Smooth muscle cell (in vitro differentiated cells): ENCODE results near the gene SH3BGRL3. TPM values are rescaled to one million over a fixed set of nuclear protein-coding genes. Genes with fewer than 3 reads are reported as not detected.
"Not testable (repeated sequence)": the region's sequence is repeated elsewhere in the genome, so short reads cannot be mapped to it uniquely, and the experiment has no call there.

Source experiments
- DNase-seq: peaks from one replicate; lab custom pipeline; 2025; ENCODE audit not compliant: unreplicated experiment; lab: John Stamatoyannopoulos, UW
- H2AFZ ChIP-seq: fragments of 200-600 bp; sonication (generic); 2 replicates; pipeline ENCODE4 v1.6.0; 2016; ENCODE audit warnings: antibody characterized with exemption, low read depth, mild to moderate bottlenecking
- H3F3A ChIP-seq: fragments of 200-600 bp; sonication (generic); 2 replicates; pipeline ENCODE4 v1.6.0; 2017; ENCODE audit warnings: antibody characterized with exemption, low read depth
- H3K27ac ChIP-seq: fragments of 200-600 bp; sonication (generic); 2 replicates; pipeline ENCODE4 v1.5.1; 2016; ENCODE audit warnings: low read depth, mild to moderate bottlenecking
- H3K27me3 ChIP-seq: fragments of 200-600 bp; sonication (generic); 2 replicates; pipeline ENCODE4 v1.6.1; 2016; ENCODE audit warnings: low read depth, mild to moderate bottlenecking
- H3K36me3 ChIP-seq: fragments of 200-600 bp; sonication (generic); 2 replicates; pipeline ENCODE4 v1.5.1; 2016; ENCODE audit warnings: low read depth
- H3K4me1 ChIP-seq: fragments of 200-600 bp; sonication (generic); 2 replicates; pipeline ENCODE4 v1.5.1; 2016; ENCODE audit warnings: low read depth
- H3K4me2 ChIP-seq: fragments of 200-600 bp; sonication (generic); 2 replicates; pipeline ENCODE4 v1.6.0; 2016; ENCODE audit warnings: mild to moderate bottlenecking
- H3K4me3 ChIP-seq: fragments of 200-600 bp; sonication (generic); 2 replicates; pipeline ENCODE4 v1.5.1; 2016; ENCODE audit warnings: mild to moderate bottlenecking
- H3K79me2 ChIP-seq: fragments of 200-600 bp; sonication (generic); 2 replicates; pipeline ENCODE4 v1.6.0; 2016; ENCODE audit warnings: low read depth, mild to moderate bottlenecking
- H3K9ac ChIP-seq: fragments of 200-600 bp; sonication (generic); 2 replicates; pipeline ENCODE4 v1.6.0; 2016; ENCODE audit warnings: low read depth
- H3K9me3 ChIP-seq: fragments of 200-600 bp; sonication (generic); replicated peaks from 2 replicates; pipeline ENCODE4 v1.5.1; 2016; ENCODE audit warnings: low read depth
- H4K20me1 ChIP-seq: fragments of 200-600 bp; sonication (generic); 2 replicates; pipeline ENCODE4 v1.6.0; 2016; ENCODE audit warnings: low read depth
- WGBS: methylation state at CpG from one replicate; pipeline ENCODE4 v1.1.7; 2016; ENCODE audit warnings: low lambda C conversion rate; 5-methylcytosine and 5-hydroxymethylcytosine counted together
- polyA plus RNA-seq: library from polyadenylated mRNA; unstranded; fragments of >200 nt; fragmentation: Nextera tagmentation; extraction: Ambion mirVana; gene quantifications from 2 replicates; pipeline ENCODE4 v1.2.1, GENCODE V29; 2016
- total RNA-seq: library from RNA; depleted of rRNA; stranded (reverse); fragments of >200 nt; gene quantifications from 2 replicates; pipeline ENCODE4 v1.2.3, GENCODE V29; 2014
- TF ChIP-seq, protein P1 (sequence below): fragments of 200-600 bp; sonication (generic); IDR thresholded peaks from 2 replicates; pipeline ENCODE4 v1.5.1; 2017; ENCODE audit warnings: borderline replicate concordance, mild to moderate bottlenecking, antibody characterized with exemption; ENCODE audit not compliant: insufficient read depth, poor library complexity, severe bottlenecking

The SH3BGRL3 gene
- total and polyA plus RNA-seq, 2 experiments from 2014 or later = 241 to 1,367 TPM

DNA sequence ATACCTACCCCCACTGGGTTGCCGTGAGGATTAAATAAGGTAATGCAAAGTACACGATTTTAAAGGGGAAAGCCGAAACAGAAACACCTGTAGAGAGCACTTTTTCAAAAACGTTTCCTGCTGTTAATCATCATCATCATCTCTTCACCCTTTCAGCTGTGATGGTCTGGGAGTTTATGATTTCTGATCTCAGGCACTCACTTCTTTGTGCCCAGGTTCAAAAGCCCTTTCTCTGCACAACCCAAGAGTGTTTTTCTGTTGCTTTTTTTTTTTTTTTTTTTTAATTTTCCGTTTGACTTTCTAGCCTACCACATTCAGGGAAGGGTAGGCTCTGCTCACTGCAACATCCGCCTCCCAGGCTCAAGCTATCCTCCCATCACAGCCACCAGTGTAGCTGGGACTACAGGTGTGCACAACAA, 27.5 kb downstream of the SH3BGRL3 start:
- no peaks in the 10 kb centered on the region for H3F3A ChIP-seq
- 74% methylated on average over 6 of the region's 6 CpGs for WGBS
- TF ChIP-seq, protein P1, sequence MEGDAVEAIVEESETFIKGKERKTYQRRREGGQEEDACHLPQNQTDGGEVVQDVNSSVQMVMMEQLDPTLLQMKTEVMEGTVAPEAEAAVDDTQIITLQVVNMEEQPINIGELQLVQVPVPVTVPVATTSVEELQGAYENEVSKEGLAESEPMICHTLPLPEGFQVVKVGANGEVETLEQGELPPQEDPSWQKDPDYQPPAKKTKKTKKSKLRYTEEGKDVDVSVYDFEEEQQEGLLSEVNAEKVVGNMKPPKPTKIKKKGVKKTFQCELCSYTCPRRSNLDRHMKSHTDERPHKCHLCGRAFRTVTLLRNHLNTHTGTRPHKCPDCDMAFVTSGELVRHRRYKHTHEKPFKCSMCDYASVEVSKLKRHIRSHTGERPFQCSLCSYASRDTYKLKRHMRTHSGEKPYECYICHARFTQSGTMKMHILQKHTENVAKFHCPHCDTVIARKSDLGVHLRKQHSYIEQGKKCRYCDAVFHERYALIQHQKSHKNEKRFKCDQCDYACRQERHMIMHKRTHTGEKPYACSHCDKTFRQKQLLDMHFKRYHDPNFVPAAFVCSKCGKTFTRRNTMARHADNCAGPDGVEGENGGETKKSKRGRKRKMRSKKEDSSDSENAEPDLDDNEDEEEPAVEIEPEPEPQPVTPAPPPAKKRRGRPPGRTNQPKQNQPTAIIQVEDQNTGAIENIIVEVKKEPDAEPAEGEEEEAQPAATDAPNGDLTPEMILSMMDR = no peak
- no peaks in the 10 kb centered on the region for H4K20me1 ChIP-seq
- H3K4me3 ChIP-seq = peak overlapping the region; percentile 91
- H3K79me2 ChIP-seq = no peaks in the 10 kb centered on the region
- peak overlapping the region; percentile 70 for H2AFZ ChIP-seq
- peak overlapping the region; percentile 99 for H3K4me2 ChIP-seq
- H3K4me1 ChIP-seq = peaks cover 10% of the 10 kb centered on the region
- H3K9ac ChIP-seq = no peak overlapping the region
- H3K27ac ChIP-seq = no peak overlapping the region
- no peak for DNase-seq
- no peaks in the 10 kb centered on the region for H3K9me3 ChIP-seq
- H3K27me3 ChIP-seq = no peaks in the 10 kb centered on the region
- H3K36me3 ChIP-seq = no peaks in the 10 kb centered on the region

DNA sequence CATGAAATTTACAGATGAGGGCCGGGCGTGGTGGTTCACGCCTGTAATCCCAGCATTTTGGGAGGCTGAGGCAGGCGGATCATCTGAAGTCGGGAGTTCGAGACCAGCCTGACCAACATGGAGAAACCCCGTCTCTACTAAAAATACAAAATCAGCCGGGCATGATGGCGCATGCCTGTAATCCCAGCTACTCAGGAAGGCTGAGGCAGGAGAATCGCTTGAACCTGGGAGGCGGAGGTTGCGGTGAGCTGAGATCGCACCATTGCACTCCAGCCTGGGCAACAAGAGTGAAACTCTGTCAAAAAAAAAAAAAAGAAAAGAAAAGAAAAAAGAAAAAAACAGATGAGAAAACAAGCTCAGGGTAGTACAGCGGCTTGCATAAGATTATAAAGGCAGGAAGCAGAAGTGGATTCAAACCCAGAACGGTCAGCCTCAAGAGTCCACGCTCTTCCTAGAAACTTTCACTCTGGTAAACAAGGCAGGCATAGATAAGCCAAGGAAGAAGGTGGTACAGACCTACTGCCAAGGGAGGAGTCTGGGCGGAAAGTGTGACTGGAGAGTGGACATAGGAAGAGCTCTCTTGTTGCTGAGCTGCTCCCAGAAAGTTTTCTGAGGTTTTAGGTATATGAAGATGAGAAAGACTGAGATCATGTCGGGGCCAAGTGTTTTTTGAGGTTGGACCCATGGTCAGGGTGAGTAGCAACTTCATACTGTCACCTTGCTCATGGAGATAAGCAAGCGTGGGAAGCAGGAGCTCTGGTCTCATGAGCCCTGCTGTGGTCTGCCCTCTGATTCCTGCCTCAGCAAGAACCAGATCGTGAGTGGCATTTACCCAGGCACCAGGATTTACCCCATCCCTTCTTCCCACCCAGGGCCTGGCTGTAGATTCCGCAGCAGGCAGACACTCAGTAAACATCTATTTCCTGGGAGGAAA, 28.3 kb downstream of the SH3BGRL3 start:
- H3K9ac ChIP-seq, H2AFZ ChIP-seq, H3K4me1 ChIP-seq, DNase-seq, H4K20me1 ChIP-seq, H3F3A ChIP-seq, H3K36me3 ChIP-seq, H3K27ac ChIP-seq, H3K4me3 ChIP-seq, H3K4me2 ChIP-seq, H3K79me2 ChIP-seq, H3K27me3 ChIP-seq, H3K9me3 ChIP-seq: not testable (repeated sequence)
- 89% methylated on average over 21 of the region's 21 CpGs for WGBS

GRCh38 chr1:26314501-26314900, 34.6 kb downstream of the SH3BGRL3 start:
- no peak overlapping the region for H3K4me3 ChIP-seq
- H3K27ac ChIP-seq = no peak overlapping the region
- WGBS = 90% methylated on average over 5 of the region's 5 CpGs
- H3K4me1 ChIP-seq = peaks cover 6% of the 10 kb centered on the region
- H3K27me3 ChIP-seq = no peaks in the 10 kb centered on the region
- DNase-seq = no peak
- H3K79me2 ChIP-seq = no peaks in the 10 kb centered on the region
- no peaks in the 10 kb centered on the region for H3K36me3 ChIP-seq
- H3K9ac ChIP-seq = no peak overlapping the region
- no peaks in the 10 kb centered on the region for H4K20me1 ChIP-seq
- TF ChIP-seq, protein P1 = no peak
- no peaks in the 10 kb centered on the region for H3K9me3 ChIP-seq
- no peak overlapping the region for H3K4me2 ChIP-seq
- H3F3A ChIP-seq = no peaks in the 10 kb centered on the region
- no peak overlapping the region for H2AFZ ChIP-seq

- H3K27me3 ChIP-seq = no peaks in the 10 kb centered on the region
- no peaks in the 10 kb centered on the region for H3K79me2 ChIP-seq
- no peaks in the 10 kb centered on the region for H3K36me3 ChIP-seq
- no peak overlapping the region for H3K27ac ChIP-seq
- H3K9ac ChIP-seq = no peak overlapping the region
- peaks cover 6% of the 10 kb centered on the region for H3K4me1 ChIP-seq
- H3K4me3 ChIP-seq = no peak overlapping the region
- no peaks in the 10 kb centered on the region for H4K20me1 ChIP-seq
- H3K9me3 ChIP-seq = no peaks in the 10 kb centered on the region
- 96% methylated on average over 8 of the region's 8 CpGs for WGBS
- no peak overlapping the region for H2AFZ ChIP-seq
- no peak for DNase-seq
- no peaks in the 10 kb centered on the region for H3F3A ChIP-seq
- TF ChIP-seq, protein P1 = no peak
- no peak overlapping the region for H3K4me2 ChIP-seq
Measured at GRCh38 chr1:26315874-26316850, 36.3 kb downstream of the SH3BGRL3 start.
